Activated CD4-positive, alpha-beta T cell treated with anti-CD3 and anti-CD28 coated beads, Interleukin-2, amount 10 ng/mL, durations not matched to agents 24 days and 14 days (primary cell): ENCODE measurements around the gene RPA3. TPM values are rescaled to one million over a fixed set of nuclear protein-coding genes. Genes with fewer than 3 reads are reported as not detected.

ENCODE experiments used
- DNase-seq: peaks from one replicate; pipeline ENCODE4 v3.0.0; 2022
- H3K27ac Mint-ChIP-seq: one replicate; pipeline ENCODE4 v1.8.0; 2022; ENCODE audit warnings: mild to moderate bottlenecking, mixed read lengths
- H3K27me3 Mint-ChIP-seq: one replicate; pipeline ENCODE4 v1.8.0; 2022; ENCODE audit warnings: mixed read lengths
- H3K36me3 Mint-ChIP-seq: one replicate; pipeline ENCODE4 v1.8.0; 2022; ENCODE audit warnings: low read depth, mild to moderate bottlenecking, mixed read lengths
- H3K4me1 Mint-ChIP-seq: one replicate; pipeline ENCODE4 v1.8.0; 2021; ENCODE audit warnings: mixed read lengths
- H3K4me3 Mint-ChIP-seq: one replicate; pipeline ENCODE4 v1.8.0; 2022; ENCODE audit warnings: mild to moderate bottlenecking, moderate library complexity, mixed read lengths
- H3K9me3 Mint-ChIP-seq: one replicate; pipeline ENCODE4 v1.8.0; 2021; ENCODE audit warnings: mixed read lengths
- intact Hi-C: fragments of 100-400 bp; cut with micrococcal nuclease; formaldehyde crosslinking; loops from one replicate; pipeline ENCODE4 v1.15.1; 2023
- total RNA-seq: library from RNA; stranded (reverse); gene quantifications from 2 replicates; pipeline ENCODE4 v1.2.3, GENCODE V29; 2022

RPA3 gene
- total RNA-seq, 1 donor from 2014 or later, result 93.0 TPM

DNA sequence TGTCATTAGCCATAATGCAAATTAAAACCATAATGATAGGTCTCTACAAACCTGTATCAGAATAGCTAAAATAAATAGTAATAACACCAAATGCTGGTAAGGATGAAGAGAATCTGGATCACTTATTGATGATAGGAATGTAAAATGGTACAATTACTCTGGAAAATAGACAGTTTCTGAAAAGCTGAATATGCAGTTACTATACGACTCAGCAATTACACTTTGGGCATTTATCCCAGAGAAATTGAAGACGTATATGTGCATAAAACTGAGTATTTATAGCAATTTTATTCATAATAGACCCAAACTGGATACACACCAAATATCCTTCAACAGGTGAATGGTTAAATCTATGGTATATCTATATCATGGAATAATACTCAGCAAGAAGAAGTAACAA, 7.9 kb downstream of the RPA3 start:
- peaks cover 9% of the 10 kb centered on the region for H3K4me1 Mint-ChIP-seq
- intact Hi-C loops, result no loop called here
- no peak overlapping the region for H3K4me3 Mint-ChIP-seq
- no peak overlapping the region for H3K27ac Mint-ChIP-seq
- H3K36me3 Mint-ChIP-seq, result no peaks in the 10 kb centered on the region
- no peaks in the 10 kb centered on the region for H3K9me3 Mint-ChIP-seq
- H3K27me3 Mint-ChIP-seq, result no peaks in the 10 kb centered on the region
- DNase-seq, result no peak

DNA sequence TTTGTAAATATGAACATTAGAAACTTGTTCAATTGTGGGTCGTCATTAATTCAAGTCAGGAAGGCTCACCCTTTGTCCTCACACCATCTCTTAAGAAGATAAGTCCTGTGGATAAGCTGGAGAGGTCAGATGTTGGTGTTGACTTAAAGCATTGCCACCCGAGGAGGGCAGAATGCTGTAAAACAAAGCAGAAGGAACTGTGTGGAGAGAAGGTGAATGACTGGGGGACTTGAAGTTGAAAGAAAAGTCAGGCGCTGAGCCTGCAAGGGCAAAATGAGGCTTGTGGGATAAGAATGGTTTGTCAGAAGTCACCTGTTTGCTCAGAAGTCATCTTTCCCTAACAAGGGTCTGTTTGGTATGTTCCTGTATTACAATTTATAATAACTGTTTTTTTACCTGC, 9.1 kb downstream of the RPA3 start:
- Mint-ChIP-seq H3K4me1 (peaks cover 9% of the 10 kb centered on the region), H3K27me3 (no peaks in the 10 kb centered on the region), H3K27ac (no peak overlapping the region), H3K9me3 (no peaks in the 10 kb centered on the region), H3K36me3 (no peaks in the 10 kb centered on the region), H3K4me3 (no peak overlapping the region)
- intact Hi-C loops, result no loop called here
- DNase-seq, result no peak

DNA sequence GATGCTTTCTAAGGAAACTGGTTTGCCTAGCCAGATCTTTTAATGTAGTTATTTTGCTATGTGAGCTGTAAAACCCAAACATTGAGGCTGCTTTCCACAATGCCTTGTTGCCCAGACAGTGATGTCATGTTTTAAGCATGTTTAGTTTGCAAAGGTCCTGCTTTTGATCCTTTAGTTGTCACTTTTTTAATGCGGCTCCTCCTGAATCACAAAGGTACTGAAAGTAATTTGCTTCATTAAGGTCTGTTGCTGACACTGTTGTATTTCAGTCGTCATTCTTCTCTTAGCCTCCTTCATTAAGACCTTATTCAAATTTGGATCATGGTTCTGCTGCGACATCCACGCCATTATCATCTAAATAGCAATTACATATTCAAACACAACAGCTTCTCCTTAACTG, 10.6 kb downstream of the RPA3 start:
- Mint-ChIP-seq H3K4me1 (peaks cover 6% of the 10 kb centered on the region), H3K27ac (no peak overlapping the region), H3K9me3 (no peaks in the 10 kb centered on the region), H3K27me3 (no peaks in the 10 kb centered on the region), H3K4me3 (no peak overlapping the region), H3K36me3 (no peaks in the 10 kb centered on the region)
- DNase-seq, result no peak
- intact Hi-C loops, result no loop called here

DNA sequence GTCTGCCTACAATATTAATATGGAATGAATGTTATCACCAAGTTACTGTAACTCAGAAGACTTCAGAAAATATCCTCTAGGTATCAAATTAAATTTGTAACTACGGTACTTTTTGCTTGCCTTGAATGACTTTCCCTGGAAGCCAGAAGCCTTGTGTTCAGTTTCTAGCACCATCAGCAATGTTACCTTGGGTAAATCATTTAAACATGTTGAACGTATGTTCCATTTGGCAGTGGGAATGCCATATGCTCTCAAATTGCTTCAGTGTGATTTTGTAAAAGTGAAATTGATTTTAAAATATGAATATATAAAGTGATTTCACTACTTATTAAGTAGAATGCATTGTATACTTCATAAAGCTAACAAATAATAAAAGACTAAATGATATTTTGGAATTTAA, 11.2 kb downstream of the RPA3 start:
- Mint-ChIP-seq H3K27ac (no peak overlapping the region), H3K4me1 (peaks cover 6% of the 10 kb centered on the region), H3K36me3 (no peaks in the 10 kb centered on the region), H3K4me3 (no peak overlapping the region), H3K27me3 (no peaks in the 10 kb centered on the region), H3K9me3 (no peaks in the 10 kb centered on the region)
- intact Hi-C loops, result no loop called here
- DNase-seq, result no peak

DNA sequence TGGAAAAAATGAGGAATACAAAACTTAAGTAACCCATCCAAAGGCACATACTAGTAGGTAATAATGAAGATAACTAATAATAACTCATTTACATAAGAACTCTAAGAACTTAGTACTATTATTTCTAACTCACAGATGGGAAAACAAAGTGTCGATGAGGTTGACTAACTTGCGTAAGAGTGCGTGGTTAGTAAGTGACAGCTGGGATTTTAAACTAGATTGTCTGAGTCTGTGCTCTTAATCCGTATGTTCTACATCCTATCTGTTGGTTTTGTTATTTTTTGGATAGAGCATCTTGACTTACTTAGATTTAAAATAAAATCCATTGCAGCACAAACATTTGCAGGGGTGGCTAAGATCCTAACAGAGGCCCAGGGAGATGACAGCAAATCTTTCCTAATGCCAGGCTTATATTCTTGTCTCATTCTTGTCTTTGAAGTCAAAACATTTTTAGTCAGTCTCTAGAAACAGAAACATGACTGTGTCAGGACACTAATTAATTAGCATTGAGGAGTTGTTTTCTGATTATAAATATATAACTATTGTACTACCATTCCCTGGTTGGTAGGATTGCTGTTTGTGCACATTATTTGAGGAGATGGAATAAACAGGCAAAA, 11.7 kb downstream of the RPA3 start:
- H3K4me1 Mint-ChIP-seq, result peaks cover 6% of the 10 kb centered on the region
- no peaks in the 10 kb centered on the region for H3K27me3 Mint-ChIP-seq
- no peak overlapping the region for H3K4me3 Mint-ChIP-seq
- no peaks in the 10 kb centered on the region for H3K9me3 Mint-ChIP-seq
- no peak for DNase-seq
- H3K36me3 Mint-ChIP-seq, result no peaks in the 10 kb centered on the region
- H3K27ac Mint-ChIP-seq, result no peak overlapping the region
- intact Hi-C loops, result no loop called here

DNA sequence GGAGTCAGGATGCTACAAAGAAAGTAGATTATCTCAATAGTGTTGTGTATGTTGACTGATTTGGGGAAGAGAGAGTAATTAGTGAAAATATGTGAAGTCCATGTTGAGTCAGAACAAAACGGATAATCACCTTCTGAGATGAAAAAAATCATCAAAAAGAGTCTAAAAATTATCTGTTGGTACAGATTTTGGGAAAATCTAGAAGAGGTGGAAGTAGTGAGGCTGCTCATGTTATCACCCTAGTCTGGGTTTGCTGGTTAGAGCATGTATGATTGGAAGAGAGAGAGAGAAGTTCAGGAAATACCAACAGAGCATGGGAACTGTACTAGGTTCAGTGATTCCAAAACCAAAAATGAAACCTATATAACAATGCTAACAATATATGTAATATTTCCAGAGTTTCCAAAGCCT, 12.3 kb downstream of the RPA3 start:
- no peak overlapping the region for H3K27ac Mint-ChIP-seq
- peaks cover 6% of the 10 kb centered on the region for H3K4me1 Mint-ChIP-seq
- intact Hi-C loops, result no loop called here

DNA sequence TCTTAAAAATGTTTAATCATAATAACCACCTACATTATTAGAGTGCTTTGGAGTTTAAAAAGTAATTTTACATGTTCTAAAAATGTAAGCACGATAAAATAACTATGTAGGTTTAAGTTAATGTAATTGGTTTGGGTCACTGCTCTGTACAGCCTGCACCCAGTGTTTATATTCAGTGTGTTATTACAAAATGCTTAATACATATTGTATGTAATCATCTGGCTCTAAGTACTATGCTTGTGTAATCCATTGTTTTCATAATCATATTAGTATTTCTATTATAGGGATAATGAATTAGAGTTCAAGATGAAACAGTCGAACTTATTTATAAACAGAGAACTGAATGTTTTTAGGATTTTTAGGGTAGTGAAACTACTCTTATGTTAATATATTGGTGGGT, 13.1 kb downstream of the RPA3 start:
- DNase-seq, result no peak
- H3K36me3 Mint-ChIP-seq, result no peaks in the 10 kb centered on the region
- intact Hi-C loops, result no loop called here
- peaks cover 6% of the 10 kb centered on the region for H3K4me1 Mint-ChIP-seq
- H3K27me3 Mint-ChIP-seq, result no peaks in the 10 kb centered on the region
- no peaks in the 10 kb centered on the region for H3K9me3 Mint-ChIP-seq
- H3K4me3 Mint-ChIP-seq, result no peak overlapping the region
- H3K27ac Mint-ChIP-seq, result no peak overlapping the region

More for the DNA sequence above, 12.3 kb downstream of the RPA3 start:
- H3K9me3 Mint-ChIP-seq, result no peaks in the 10 kb centered on the region
- no peaks in the 10 kb centered on the region for H3K27me3 Mint-ChIP-seq
- H3K4me3 Mint-ChIP-seq, result no peak overlapping the region
- no peak for DNase-seq
- no peaks in the 10 kb centered on the region for H3K36me3 Mint-ChIP-seq

DNA sequence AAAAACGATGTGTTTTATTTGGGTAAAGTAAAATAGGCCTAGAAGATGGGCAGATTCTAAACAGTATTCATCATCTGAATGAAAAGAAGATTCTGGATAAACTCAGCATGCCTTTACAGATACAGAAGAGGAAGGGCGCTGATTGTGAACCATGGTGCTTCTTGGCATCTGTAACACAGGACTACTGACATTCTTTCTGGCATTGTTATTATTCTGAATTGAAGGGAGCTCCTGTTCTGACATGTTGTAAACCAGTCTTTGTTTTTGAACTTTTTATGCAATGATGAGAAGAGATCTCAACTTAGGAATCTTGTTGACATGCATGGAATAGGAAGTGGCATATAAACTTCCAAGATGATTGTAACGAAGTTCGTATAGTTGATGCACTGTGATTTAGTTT, 13.5 kb downstream of the RPA3 start:
- H3K36me3 Mint-ChIP-seq, result peaks cover 1% of the 10 kb centered on the region
- no peak overlapping the region for H3K4me3 Mint-ChIP-seq
- intact Hi-C loops, result no loop called here
- no peaks in the 10 kb centered on the region for H3K9me3 Mint-ChIP-seq
- no peak overlapping the region for H3K27ac Mint-ChIP-seq
- H3K27me3 Mint-ChIP-seq, result no peaks in the 10 kb centered on the region
- no peak for DNase-seq
- peaks cover 6% of the 10 kb centered on the region for H3K4me1 Mint-ChIP-seq

DNA sequence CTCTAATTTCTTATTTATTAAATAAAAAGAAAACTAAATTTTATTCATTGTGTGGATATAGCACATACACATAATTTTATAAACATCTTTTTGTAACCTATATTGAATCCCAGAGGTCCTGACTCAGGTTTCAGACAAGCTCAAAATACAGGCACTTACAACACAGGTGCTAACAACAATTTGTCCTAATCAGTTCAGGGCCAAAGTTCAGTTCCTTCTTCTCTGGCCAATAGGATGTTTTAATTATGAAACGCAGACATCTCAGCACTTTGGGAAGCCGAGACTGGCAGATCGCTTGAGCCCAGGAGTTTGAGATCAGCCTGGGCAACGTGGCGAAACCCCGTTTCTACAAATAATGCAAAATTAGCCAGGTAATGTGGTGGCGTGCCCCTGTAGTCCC, 15.0 kb downstream of the RPA3 start:
- Mint-ChIP-seq H3K9me3 (no peaks in the 10 kb centered on the region), H3K27me3 (no peaks in the 10 kb centered on the region), H3K4me3 (no peak overlapping the region), H3K4me1 (peaks cover 7% of the 10 kb centered on the region), H3K36me3 (peaks cover 2% of the 10 kb centered on the region), H3K27ac (no peak overlapping the region)
- intact Hi-C loops, result no loop called here
- no peak for DNase-seq

DNA sequence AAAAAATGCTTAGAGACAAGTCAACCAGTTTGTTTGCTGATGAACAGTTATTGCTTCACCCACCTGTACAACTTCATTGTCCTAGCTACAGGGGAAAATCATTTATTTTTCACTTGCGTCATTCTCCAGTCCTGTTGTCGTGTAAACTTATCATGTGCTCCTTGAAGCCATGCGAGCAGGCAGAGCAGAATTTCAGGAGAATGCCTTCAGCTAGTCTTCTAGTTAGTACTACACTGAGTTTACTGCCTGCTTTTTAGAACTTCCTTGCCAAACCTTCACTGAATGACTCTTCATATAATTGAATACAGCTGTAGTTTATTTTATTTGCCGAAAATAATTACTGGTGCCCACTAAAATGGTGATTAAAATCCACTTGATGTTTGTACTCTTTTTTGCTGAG, 15.6 kb downstream of the RPA3 start:
- H3K4me1 Mint-ChIP-seq, result peaks cover 7% of the 10 kb centered on the region
- intact Hi-C loops, result no loop called here
- H3K27ac Mint-ChIP-seq, result no peak overlapping the region

DNA sequence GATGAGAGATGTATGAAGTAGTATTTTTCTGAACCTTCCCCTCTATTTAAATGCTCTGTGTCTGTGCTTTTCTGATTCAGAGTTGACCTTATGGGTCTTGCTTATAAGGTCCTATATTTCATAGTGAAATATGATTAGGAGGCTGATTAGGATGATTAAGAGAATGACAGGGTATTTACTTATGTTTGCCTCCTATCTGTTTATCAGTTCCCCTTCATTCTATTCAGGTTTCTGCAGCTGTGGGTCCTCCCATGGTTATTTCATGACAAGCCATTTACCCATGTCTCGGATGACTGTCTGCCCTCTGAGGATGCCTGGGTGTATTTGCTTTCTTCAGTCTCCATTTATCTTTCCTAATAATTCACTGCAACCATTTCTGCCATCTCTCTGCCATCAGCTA, 16.9 kb downstream of the RPA3 start:
- Mint-ChIP-seq H3K27me3 (no peaks in the 10 kb centered on the region), H3K36me3 (peaks cover 2% of the 10 kb centered on the region), H3K27ac (no peak overlapping the region), H3K4me3 (no peak overlapping the region), H3K9me3 (no peaks in the 10 kb centered on the region), H3K4me1 (peaks cover 7% of the 10 kb centered on the region)
- no peak for DNase-seq
- intact Hi-C loops, result no loop called here

More for the DNA sequence above, 15.6 kb downstream of the RPA3 start:
- Mint-ChIP-seq H3K27me3 (no peaks in the 10 kb centered on the region), H3K36me3 (peaks cover 2% of the 10 kb centered on the region), H3K4me3 (no peak overlapping the region), H3K9me3 (no peaks in the 10 kb centered on the region)
- DNase-seq, result no peak

DNA sequence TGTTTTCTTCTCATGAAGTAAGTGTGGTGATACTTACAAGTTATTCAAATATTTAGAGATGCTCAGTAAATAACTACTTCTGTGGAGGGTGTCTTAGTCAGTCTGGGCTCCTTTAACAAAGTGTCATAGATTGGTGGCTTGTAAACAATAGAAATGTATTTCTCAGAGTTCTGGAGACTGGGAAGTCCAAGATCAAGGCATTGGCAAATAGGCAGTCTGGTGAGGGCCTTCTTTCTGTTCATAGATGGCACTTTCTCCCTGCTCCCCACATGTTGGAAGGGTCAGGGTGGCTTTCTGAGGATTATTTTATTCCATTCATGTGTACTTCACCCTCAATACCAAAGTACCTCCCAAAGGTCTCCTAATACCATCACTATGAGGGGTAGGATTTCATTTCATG, 18.4 kb downstream of the RPA3 start:
- Mint-ChIP-seq H3K9me3 (peaks cover under 1% of the 10 kb centered on the region), H3K27me3 (no peaks in the 10 kb centered on the region), H3K36me3 (peaks cover 6% of the 10 kb centered on the region), H3K27ac (no peak overlapping the region), H3K4me3 (no peak overlapping the region), H3K4me1 (peaks cover 4% of the 10 kb centered on the region)
- intact Hi-C loops, result no loop called here
- DNase-seq, result no peak

DNA sequence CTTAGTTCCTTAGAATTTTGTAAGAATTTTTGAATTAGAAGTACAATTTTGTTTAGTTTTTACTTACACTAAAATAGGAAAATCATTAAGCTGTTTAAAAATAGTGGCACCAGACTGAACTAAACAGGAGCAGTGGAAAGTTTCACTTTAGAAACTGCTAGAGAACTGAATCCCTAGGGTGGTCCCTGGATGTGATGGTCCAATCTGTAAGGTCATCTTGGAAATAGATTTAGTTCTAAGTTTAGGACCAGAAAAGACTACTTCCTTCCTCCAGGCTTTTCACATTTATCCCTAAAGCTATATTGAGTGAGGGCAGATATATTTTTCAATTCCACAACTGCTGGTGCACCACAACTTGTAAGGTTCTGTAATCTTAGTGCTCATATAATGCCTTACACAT, 19.0 kb downstream of the RPA3 start:
- H3K9me3 Mint-ChIP-seq, result peaks cover 7% of the 10 kb centered on the region
- intact Hi-C loops, result no loop called here
- no peak for DNase-seq
- no peak overlapping the region for H3K4me3 Mint-ChIP-seq
- H3K27ac Mint-ChIP-seq, result no peak overlapping the region
- H3K4me1 Mint-ChIP-seq, result peaks cover 4% of the 10 kb centered on the region
- no peaks in the 10 kb centered on the region for H3K27me3 Mint-ChIP-seq
- H3K36me3 Mint-ChIP-seq, result peaks cover 12% of the 10 kb centered on the region

DNA sequence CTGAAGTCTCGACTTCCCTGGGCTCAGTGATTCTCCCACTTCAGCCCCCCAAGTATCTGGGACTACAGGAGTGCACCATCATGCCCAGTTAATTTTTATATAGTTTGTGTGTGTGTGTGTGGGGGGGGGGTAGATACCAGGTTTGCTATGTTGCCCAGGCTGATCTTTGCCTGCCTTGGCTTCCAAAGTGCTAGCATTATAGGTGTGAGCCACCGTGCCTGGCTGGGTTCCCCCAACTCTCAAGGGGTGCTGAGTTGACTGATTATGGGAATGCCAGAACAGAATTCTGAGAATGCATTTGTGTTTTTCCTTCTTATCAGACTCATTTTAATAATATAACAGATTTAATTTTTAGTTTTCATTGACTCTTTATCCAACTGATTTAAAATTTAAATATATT, 19.5 kb downstream of the RPA3 start:
- intact Hi-C loops, result no loop called here
- Mint-ChIP-seq H3K9me3 (peaks cover 7% of the 10 kb centered on the region), H3K36me3 (peaks cover 12% of the 10 kb centered on the region), H3K27ac (no peak overlapping the region), H3K27me3 (no peaks in the 10 kb centered on the region), H3K4me3 (no peak overlapping the region), H3K4me1 (peaks cover 4% of the 10 kb centered on the region)
- DNase-seq, result no peak

DNA sequence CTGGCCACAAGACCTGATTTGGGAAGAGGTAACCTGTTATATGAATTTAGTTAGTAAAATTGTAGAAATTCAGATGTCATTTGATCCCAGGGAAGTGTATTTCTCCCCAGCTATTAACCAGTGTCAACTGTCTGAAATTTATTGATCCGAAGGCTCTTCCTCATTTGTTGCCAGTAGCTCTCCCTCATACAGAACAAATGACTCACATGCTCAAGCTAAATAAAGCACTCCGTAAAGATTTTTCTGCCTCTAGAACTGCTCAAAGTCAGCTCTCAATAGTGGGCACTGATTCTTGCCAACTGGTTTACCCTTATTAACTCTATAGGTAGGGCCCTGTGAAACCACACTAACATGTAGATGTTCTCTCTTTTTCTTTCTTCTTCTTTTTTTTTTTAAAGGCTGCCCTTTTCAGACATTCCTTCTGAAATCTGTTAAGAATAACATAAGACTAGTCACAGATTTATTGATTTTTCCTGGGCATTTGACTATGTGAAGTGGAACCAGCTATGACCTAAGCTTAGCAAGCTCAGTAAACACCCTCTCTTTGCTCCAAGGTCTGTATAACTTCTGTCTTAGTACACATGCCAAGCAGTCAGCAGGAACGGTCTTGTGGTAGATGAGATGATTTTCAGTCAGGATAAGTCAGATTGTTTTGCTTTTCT, 21.8 kb downstream of the RPA3 start:
- peaks cover 7% of the 10 kb centered on the region for H3K9me3 Mint-ChIP-seq
- intact Hi-C loops, result no loop called here
- peaks cover 4% of the 10 kb centered on the region for H3K4me1 Mint-ChIP-seq
- H3K27ac Mint-ChIP-seq, result no peak overlapping the region
- H3K4me3 Mint-ChIP-seq, result no peak overlapping the region
- peaks cover 17% of the 10 kb centered on the region for H3K36me3 Mint-ChIP-seq
- no peak for DNase-seq
- no peaks in the 10 kb centered on the region for H3K27me3 Mint-ChIP-seq
